VCaP (cell line): ENCODE data around the gene TRAFD1.
"Not testable (repeated sequence)": the region's sequence is repeated elsewhere in the genome, so short reads cannot be mapped to it uniquely, and the experiment has no call there.

Experiments
- H3K27ac ChIP-seq: fragments of 450-650 bp; 2 replicates; pipeline ENCODE4 v1.5.1; 2017
- TF ChIP-seq, protein P1 (sequence below): fragments of 450-650 bp; conservative IDR thresholded peaks from 2 replicates; pipeline ENCODE4 v1.5.1; 2017; ENCODE audit warnings: mild to moderate bottlenecking, moderate library complexity

The TRAFD1 gene

DNA sequence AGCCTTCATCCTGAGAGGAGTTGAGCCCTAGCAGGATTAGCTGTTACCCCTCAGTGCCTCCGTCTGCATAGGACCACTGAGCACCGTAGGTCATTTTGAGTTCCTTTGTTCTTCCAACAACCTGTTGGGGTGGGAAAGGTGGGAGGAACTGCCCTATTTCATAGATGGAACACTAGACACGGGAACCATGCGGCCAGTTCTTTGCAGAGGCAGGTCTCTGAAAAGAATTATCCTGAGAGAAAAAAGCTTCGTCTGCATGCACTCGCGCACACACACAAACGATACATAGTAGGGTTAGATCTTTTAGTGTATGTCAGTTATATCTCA lies 28.5 kb downstream of the TRAFD1 start:
- H3K27ac ChIP-seq = no peak overlapping the region
- TF ChIP-seq, protein P1, sequence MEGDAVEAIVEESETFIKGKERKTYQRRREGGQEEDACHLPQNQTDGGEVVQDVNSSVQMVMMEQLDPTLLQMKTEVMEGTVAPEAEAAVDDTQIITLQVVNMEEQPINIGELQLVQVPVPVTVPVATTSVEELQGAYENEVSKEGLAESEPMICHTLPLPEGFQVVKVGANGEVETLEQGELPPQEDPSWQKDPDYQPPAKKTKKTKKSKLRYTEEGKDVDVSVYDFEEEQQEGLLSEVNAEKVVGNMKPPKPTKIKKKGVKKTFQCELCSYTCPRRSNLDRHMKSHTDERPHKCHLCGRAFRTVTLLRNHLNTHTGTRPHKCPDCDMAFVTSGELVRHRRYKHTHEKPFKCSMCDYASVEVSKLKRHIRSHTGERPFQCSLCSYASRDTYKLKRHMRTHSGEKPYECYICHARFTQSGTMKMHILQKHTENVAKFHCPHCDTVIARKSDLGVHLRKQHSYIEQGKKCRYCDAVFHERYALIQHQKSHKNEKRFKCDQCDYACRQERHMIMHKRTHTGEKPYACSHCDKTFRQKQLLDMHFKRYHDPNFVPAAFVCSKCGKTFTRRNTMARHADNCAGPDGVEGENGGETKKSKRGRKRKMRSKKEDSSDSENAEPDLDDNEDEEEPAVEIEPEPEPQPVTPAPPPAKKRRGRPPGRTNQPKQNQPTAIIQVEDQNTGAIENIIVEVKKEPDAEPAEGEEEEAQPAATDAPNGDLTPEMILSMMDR = no peak

DNA sequence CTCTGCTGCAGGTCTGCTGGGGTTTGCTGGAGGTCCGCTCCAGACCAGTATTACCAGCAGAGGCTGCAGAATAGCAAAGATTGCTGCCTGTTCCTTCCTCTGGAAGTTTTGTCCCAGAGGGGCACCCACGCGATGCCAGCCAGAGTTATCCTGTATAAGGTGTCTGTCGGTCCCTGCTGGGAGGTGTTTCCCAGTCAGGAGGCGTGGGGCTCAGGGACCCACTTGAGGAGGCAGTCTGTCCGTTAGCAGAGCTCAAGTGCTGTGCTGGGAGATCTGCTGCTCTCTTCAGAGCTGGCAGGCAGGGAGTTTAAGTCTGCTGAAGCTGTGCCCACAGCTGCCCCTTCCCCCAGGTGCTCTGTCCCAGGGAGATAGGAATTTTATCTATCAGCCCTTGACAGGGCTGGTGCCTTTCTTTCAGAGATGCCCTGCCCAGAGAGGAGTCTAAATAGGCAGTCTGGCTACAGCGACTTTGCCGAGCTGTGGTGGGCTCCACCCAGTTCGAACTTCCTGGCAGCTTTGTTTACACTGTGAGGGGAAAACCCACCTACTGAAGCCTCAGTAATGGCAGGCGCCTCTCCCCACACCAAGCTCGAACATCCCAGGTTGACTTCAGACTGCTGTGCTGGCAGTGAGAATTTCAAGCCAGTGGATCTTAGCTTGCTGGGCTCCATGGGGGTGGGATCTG lies 33.2 kb downstream of the TRAFD1 start:
- not testable (repeated sequence) for H3K27ac ChIP-seq

DNA sequence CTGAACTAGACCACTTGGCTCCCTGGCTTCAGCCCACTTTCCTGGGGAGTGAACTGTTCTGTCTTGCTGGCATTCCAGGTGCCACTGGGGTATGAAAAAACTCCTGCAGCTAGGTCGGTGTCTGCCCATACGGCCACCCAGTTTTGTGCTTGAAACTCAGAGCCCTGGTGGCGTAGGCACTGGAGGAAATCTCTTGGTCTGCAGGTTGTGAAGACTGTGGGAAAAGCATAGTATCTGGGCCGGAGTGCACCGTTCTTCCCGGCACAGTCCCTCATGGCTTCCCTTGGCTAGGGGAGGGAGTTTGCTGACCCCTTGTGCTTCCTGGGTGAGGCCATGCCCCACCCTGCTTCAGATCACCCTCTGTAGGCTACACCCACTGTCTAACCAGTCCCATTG lies 33.8 kb downstream of the TRAFD1 start:
- no peak overlapping the region for H3K27ac ChIP-seq
- TF ChIP-seq, protein P1 = no peak

DNA sequence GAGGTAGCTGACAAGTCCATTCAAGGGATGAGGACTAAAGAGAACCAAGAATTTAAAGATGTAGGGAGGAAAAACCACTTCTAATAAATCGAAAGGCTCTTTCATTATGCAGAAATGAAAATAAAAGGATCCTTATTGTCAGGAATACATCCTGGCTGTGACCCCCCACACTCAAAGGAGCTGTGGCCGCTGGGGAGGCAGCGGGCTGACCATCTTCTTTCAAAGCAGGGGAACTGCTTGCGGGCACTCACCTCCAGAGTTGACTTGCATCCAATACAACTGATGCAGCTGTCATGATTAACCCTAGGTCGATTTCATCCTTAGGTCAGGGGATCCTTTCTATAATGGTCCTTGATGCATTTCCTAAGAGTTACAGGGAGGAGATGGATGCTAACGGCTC lies 35.3 kb downstream of the TRAFD1 start:
- no peak overlapping the region for H3K27ac ChIP-seq
- TF ChIP-seq, protein P1 = no peak

- TF ChIP-seq, protein P1 = no peak
- no peak overlapping the region for H3K27ac ChIP-seq
Measured at GRCh38 chr12:112161711-112162110, 36.4 kb downstream of the TRAFD1 start.

GRCh38 chr12:112162241-112162790 lies 37.0 kb downstream of the TRAFD1 start:
- TF ChIP-seq, protein P1 = no peak
- H3K27ac ChIP-seq = no peak overlapping the region

- TF ChIP-seq, protein P1 = no peak
- H3K27ac ChIP-seq = no peak overlapping the region
Measured at GRCh38 chr12:112163056-112163455, 37.7 kb downstream of the TRAFD1 start.

DNA sequence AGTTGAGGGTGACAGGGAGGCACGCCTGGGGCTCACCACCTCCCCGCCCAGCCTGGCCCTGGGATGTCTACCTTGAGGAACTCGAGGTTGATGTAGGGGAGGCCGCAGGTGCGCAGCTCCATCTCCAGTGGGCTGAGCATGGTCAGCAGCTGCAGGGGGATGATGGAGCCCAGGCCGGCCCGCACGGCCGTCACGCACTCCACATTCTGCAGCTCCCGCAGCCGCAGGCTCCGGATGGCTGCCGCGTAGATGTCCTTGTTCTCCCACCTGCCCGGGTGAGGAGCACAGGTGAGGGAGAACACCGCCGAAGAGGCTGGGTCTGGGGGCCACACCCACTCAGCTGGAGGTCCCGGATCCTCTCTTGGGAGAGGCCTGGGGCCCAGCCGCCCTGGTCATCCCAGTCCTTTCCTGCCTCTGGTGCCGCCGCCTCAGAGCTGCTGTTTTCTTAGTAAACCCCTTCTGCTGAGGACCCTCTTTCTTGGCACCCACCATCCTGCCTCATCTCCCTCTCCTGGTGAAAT lies 38.2 kb downstream of the TRAFD1 start:
- TF ChIP-seq, protein P1 = no peak
- no peak overlapping the region for H3K27ac ChIP-seq
